K562 (cell line): ENCODE results near the gene PET100. TPM values are rescaled to one million over a fixed set of nuclear protein-coding genes. Genes with fewer than 3 reads are reported as not detected.

Experiments
- CBX5 ChIP-seq: IDR thresholded peaks from 2 replicates; pipeline ENCODE4 v1.6.1; 2014; ENCODE audit warnings: low read depth, borderline replicate concordance
- DIDO1 ChIP-seq: fragments of 450-650 bp; IDR thresholded peaks from 2 replicates; pipeline ENCODE4 v1.6.1; 2016; ENCODE audit warnings: low read depth, missing biosample characterization, missing genetic modification characterization
- FIP1L1 ChIP-seq: fragments of 200-400 bp; formaldehyde crosslinking; IDR thresholded peaks from 2 replicates; pipeline ENCODE4 v1.6.1; 2018; ENCODE audit warnings: mild to moderate bottlenecking, low read depth, low read length; ENCODE audit not compliant: poor library complexity, severe bottlenecking
- JUND ChIP-seq, 2 experiments: IDR thresholded peaks; 2 replicates in 1 of 2; 3 replicates in 1 of 2; pipeline ENCODE4 v1.6.1; 2011; ENCODE audit warnings: borderline replicate concordance in 2 of 2, low read depth in 2 of 2, low read length in 2 of 2, improper control_type of control experiment in 1 of 2, missing biosample characterization in 1 of 2, missing genetic modification characterization in 1 of 2, missing genetic modification reagents in 1 of 2
- MAZ ChIP-seq, 2 experiments: fragments of 450-650 bp in 1 of 2; sonication (generic) in 1 of 2; formaldehyde crosslinking; IDR thresholded peaks in 1 of 2; conservative IDR thresholded peaks in 1 of 2; 2 replicates each; pipeline versions ENCODE4 v1.4.0 to v1.5.0; 2020; ENCODE audit warnings: mild to moderate bottlenecking in 1 of 2, missing genetic modification reagents in 1 of 2
- PHF20 ChIP-seq: fragments of 450-650 bp; IDR thresholded peaks from 2 replicates; pipeline ENCODE4 v1.6.1; 2018; ENCODE audit not compliant: partially characterized antibody
- SNAPC5 ChIP-seq: fragments of 250-450 bp; sonication (Bioruptor Pico); IDR thresholded peaks from 2 replicates; pipeline ENCODE4 v1.8.0; 2021; ENCODE audit warnings: moderate library complexity, mild to moderate bottlenecking, inconsistent platforms
- TAF9B ChIP-seq: fragments of 450-650 bp; IDR thresholded peaks from 2 replicates; pipeline ENCODE4 v1.6.1; 2018; ENCODE audit warnings: mild to moderate bottlenecking; ENCODE audit not compliant: partially characterized antibody
- TBP ChIP-seq: optimal IDR thresholded peaks from 2 replicates; pipeline ENCODE3; 2011; ENCODE audit warnings: low read depth, low read length, improper control_type of control experiment
- ZEB2 ChIP-seq: fragments of 450-650 bp; IDR thresholded peaks from 2 replicates; pipeline ENCODE4 v1.6.1; 2016
- ZNF197 ChIP-seq: fragments of 200-800 bp; sonication (Bioruptor generic); IDR thresholded peaks from 2 replicates; pipeline ENCODE4 v1.6.1; 2016; ENCODE audit warnings: low read depth, missing genetic modification characterization, missing compliant biosample characterization
- polyA plus RNA-seq, 8 experiments: library from polyadenylated mRNA; depleted of rRNA in 4 of 8; stranded (reverse) in 5 of 8; unstranded in 3 of 8; fragments of >200 nt; fragmentation: Nextera tagmentation in 2 of 8; fragmentation: Illumina TruSeq in 1 of 8; extraction: Ambion mirVana in 2 of 8; extraction: Trizol in 1 of 8; gene quantifications; 2 replicates each; pipeline versions ENCODE4 v1.2.1 to v1.2.3, GENCODE V29; 2011 to 2014; ENCODE audit warnings: inconsistent platforms in 1 of 8, missing spikeins in 1 of 8
- total RNA-seq, 7 experiments: library from RNA; depleted of rRNA in 6 of 7; stranded (reverse); fragments of >200 nt in 6 of 7; fragmentation: Illumina TruSeq in 2 of 7; extraction: Trizol in 2 of 7; gene quantifications; 2 replicates each; pipeline versions ENCODE4 v1.2.1 to v1.2.3, GENCODE V29; 2011 to 2021; ENCODE audit warnings: low replicate concordance in 1 of 7
- TF ChIP-seq, protein P1 (sequence below), 2 experiments: fragments of 450-650 bp; formaldehyde crosslinking in 1 of 2; IDR thresholded peaks; 2 replicates each; pipeline versions ENCODE4 v1.4.0 to v1.6.1; 2014 to 2020; ENCODE audit warnings: mild to moderate bottlenecking in 2 of 2, borderline replicate concordance in 1 of 2, low read depth in 1 of 2
- TF ChIP-seq, protein P2 (sequence below): fragments of 450-650 bp; formaldehyde crosslinking; IDR thresholded peaks from 2 replicates; pipeline ENCODE4 v1.4.0; 2020; ENCODE audit warnings: mild to moderate bottlenecking, moderate library complexity

The PET100 gene
- total and polyA plus RNA-seq, 9 of the 15 experiments (the other 6 are each of a cell fraction or from before 2014, with no cell fraction given): 62.3 to 351 (median 98.3) TPM

- TF ChIP-seq MAZ (CRISPR knock-in tag; conservative IDR thresholded peaks at IDR 0.05 in 1 of 2, IDR thresholded peaks at IDR 0.05 in 1 of 2) (peak; percentile 30 to 79; a peak in 2 of 4 replicates), DIDO1 (no peak), SNAPC5 (no peak), ZEB2 (no peak), TAF9B (peak; percentile 19), PHF20 (peak; percentile 15), ZNF197 (CRISPR knock-in tag) (no peak), CBX5 (no peak), TBP (no peak), FIP1L1 (no peak), JUND (IDR thresholded peaks at IDR 0.05; ENCODE audit: borderline replicate concordance, low read depth, low read length) (peak; percentile 67), JUND (tag; IDR thresholded peaks at IDR 0.05; ENCODE audit: borderline replicate concordance, low read depth, low read length) (peak; percentile 44; the same call in 1 of the 3 replicates)
- TF ChIP-seq, protein P1, sequence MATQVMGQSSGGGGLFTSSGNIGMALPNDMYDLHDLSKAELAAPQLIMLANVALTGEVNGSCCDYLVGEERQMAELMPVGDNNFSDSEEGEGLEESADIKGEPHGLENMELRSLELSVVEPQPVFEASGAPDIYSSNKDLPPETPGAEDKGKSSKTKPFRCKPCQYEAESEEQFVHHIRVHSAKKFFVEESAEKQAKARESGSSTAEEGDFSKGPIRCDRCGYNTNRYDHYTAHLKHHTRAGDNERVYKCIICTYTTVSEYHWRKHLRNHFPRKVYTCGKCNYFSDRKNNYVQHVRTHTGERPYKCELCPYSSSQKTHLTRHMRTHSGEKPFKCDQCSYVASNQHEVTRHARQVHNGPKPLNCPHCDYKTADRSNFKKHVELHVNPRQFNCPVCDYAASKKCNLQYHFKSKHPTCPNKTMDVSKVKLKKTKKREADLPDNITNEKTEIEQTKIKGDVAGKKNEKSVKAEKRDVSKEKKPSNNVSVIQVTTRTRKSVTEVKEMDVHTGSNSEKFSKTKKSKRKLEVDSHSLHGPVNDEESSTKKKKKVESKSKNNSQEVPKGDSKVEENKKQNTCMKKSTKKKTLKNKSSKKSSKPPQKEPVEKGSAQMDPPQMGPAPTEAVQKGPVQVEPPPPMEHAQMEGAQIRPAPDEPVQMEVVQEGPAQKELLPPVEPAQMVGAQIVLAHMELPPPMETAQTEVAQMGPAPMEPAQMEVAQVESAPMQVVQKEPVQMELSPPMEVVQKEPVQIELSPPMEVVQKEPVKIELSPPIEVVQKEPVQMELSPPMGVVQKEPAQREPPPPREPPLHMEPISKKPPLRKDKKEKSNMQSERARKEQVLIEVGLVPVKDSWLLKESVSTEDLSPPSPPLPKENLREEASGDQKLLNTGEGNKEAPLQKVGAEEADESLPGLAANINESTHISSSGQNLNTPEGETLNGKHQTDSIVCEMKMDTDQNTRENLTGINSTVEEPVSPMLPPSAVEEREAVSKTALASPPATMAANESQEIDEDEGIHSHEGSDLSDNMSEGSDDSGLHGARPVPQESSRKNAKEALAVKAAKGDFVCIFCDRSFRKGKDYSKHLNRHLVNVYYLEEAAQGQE (IDR thresholded peaks at IDR 0.05; ENCODE audit: borderline replicate concordance): peak; percentile 42; the same call in 1 of the 2 replicates
- TF ChIP-seq, protein P1 (CRISPR knock-in tag; IDR thresholded peaks at IDR 0.05; ENCODE audit: low read depth): 0 out of 2 replicates have a peak, but pooled peaks have one; percentile 30
- TF ChIP-seq, protein P2, sequence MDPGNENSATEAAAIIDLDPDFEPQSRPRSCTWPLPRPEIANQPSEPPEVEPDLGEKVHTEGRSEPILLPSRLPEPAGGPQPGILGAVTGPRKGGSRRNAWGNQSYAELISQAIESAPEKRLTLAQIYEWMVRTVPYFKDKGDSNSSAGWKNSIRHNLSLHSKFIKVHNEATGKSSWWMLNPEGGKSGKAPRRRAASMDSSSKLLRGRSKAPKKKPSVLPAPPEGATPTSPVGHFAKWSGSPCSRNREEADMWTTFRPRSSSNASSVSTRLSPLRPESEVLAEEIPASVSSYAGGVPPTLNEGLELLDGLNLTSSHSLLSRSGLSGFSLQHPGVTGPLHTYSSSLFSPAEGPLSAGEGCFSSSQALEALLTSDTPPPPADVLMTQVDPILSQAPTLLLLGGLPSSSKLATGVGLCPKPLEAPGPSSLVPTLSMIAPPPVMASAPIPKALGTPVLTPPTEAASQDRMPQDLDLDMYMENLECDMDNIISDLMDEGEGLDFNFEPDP: no peak
Measured at GRCh38 chr19:7637374-7638256, 8.0 kb downstream of the PET100 start (continued).
